ENCODE measurements around the gene GSTM5. TPM values are rescaled to one million over a fixed set of nuclear protein-coding genes. Genes with fewer than 3 reads are reported as not detected.
"Not testable (repeated sequence)": the region's sequence is repeated elsewhere in the genome, so short reads cannot be mapped to it uniquely, and the experiment has no call there.

The GSTM5 gene
- not detected in 2 replicates for total RNA-seq (2014; rRNA removed; shearing (Covaris generic))

- H3K4me3 ChIP-seq (ENCODE audit: insufficient read depth, low read depth, low read length); H3K27me3 ChIP-seq (ENCODE audit: control insufficient read depth, insufficient read depth, low read length); H3K36me3 ChIP-seq (replicated peaks; ENCODE audit: control insufficient read depth, insufficient read depth, low read length): not testable (repeated sequence)
- peak; percentile 36 for DNase-seq
Measured at GRCh38 chr1:109711593-109712320, at the start of gene GSTM5. GSTM5 (plus strand) TSS chr1:109712251; CDS start chr1:109712313, 62 bp downstream.

GRCh38 chr1:109664671-109665070, 47.4 kb upstream of the GSTM5 start:
- Histone ChIP-seq H3K36me3 (replicated peaks; ENCODE audit: control insufficient read depth, insufficient read depth, low read length) (no peaks in the 10 kb centered on the region), H3K4me3 (ENCODE audit: insufficient read depth, low read depth, low read length) (no peak overlapping the region), H3K27me3 (ENCODE audit: control insufficient read depth, insufficient read depth, low read length) (no peaks in the 10 kb centered on the region; the same call in 1 of the 2 replicates)
- DNase-seq, result no peak

- no peaks in the 10 kb centered on the region; the same call in 1 of the 2 replicates for H3K27me3 ChIP-seq (ENCODE audit: control insufficient read depth, insufficient read depth, low read length)
- H3K36me3 ChIP-seq (replicated peaks; ENCODE audit: control insufficient read depth, insufficient read depth, low read length), result no peaks in the 10 kb centered on the region
- peak within 1 kb of the TSS; percentile 38 for H3K4me3 ChIP-seq (ENCODE audit: insufficient read depth, low read depth, low read length)
- peak; percentile 97 for DNase-seq
Measured at GRCh38 chr1:109667452-109668122, 44.5 kb upstream of the GSTM5 start, which contains the start of gene GSTM2. GSTM2 (plus strand) TSS chr1:109668057; CDS start chr1:109668116, 59 bp downstream.

- Histone ChIP-seq H3K36me3 (replicated peaks; ENCODE audit: control insufficient read depth, insufficient read depth, low read length) (no peaks in the 10 kb centered on the region), H3K4me3 (ENCODE audit: insufficient read depth, low read depth, low read length) (peak overlapping the region; percentile 38), H3K27me3 (ENCODE audit: control insufficient read depth, insufficient read depth, low read length) (no peaks in the 10 kb centered on the region; the same call in 1 of the 2 replicates)
- DNase-seq, result no peak
Measured at GRCh38 chr1:109668123-109668775, 43.8 kb upstream of the GSTM5 start.

- peak; percentile 9 for DNase-seq
- Histone ChIP-seq H3K36me3 (replicated peaks; ENCODE audit: control insufficient read depth, insufficient read depth, low read length) (no peaks in the 10 kb centered on the region), H3K4me3 (ENCODE audit: insufficient read depth, low read depth, low read length) (no peak overlapping the region), H3K27me3 (ENCODE audit: control insufficient read depth, insufficient read depth, low read length) (no peaks in the 10 kb centered on the region; the same call in 1 of the 2 replicates)
Measured at GRCh38 chr1:109669246-109669948, 42.7 kb upstream of the GSTM5 start.

GRCh38 chr1:109669949-109670302, 42.1 kb upstream of the GSTM5 start:
- H3K36me3 ChIP-seq (replicated peaks; ENCODE audit: control insufficient read depth, insufficient read depth, low read length); H3K27me3 ChIP-seq (ENCODE audit: control insufficient read depth, insufficient read depth, low read length); H3K4me3 ChIP-seq (ENCODE audit: insufficient read depth, low read depth, low read length): not testable (repeated sequence)
- DNase-seq, result peak; percentile 48

- Histone ChIP-seq H3K4me3 (ENCODE audit: insufficient read depth, low read depth, low read length) (no peak overlapping the region), H3K27me3 (ENCODE audit: control insufficient read depth, insufficient read depth, low read length) (no peaks in the 10 kb centered on the region; the same call in 1 of the 2 replicates), H3K36me3 (replicated peaks; ENCODE audit: control insufficient read depth, insufficient read depth, low read length) (no peaks in the 10 kb centered on the region)
- peak; percentile 2 for DNase-seq
Measured at GRCh38 chr1:109671067-109671466, 41.0 kb upstream of the GSTM5 start.

GRCh38 chr1:109673861-109674260, 38.2 kb upstream of the GSTM5 start:
- H3K4me3 ChIP-seq (ENCODE audit: insufficient read depth, low read depth, low read length); H3K36me3 ChIP-seq (replicated peaks; ENCODE audit: control insufficient read depth, insufficient read depth, low read length): not testable (repeated sequence)
- peak; percentile 0 for DNase-seq

GRCh38 chr1:109676683-109677381, 35.2 kb upstream of the GSTM5 start:
- DNase-seq, result peak; percentile 0
- not testable (repeated sequence) for H3K36me3 ChIP-seq (replicated peaks; ENCODE audit: control insufficient read depth, insufficient read depth, low read length); H3K27me3 ChIP-seq (ENCODE audit: control insufficient read depth, insufficient read depth, low read length); H3K4me3 ChIP-seq (ENCODE audit: insufficient read depth, low read depth, low read length)

More at GRCh38 chr1:109673861-109674260, 38.2 kb upstream of the GSTM5 start:
- not testable (repeated sequence) for H3K27me3 ChIP-seq (ENCODE audit: control insufficient read depth, insufficient read depth, low read length)

GRCh38 chr1:109677459-109677858, 34.6 kb upstream of the GSTM5 start:
- H3K4me3 ChIP-seq (ENCODE audit: insufficient read depth, low read depth, low read length), result no peak overlapping the region

GRCh38 chr1:109678637-109679036, 33.4 kb upstream of the GSTM5 start:
- not testable (repeated sequence) for DNase-seq; H3K4me3 ChIP-seq (ENCODE audit: insufficient read depth, low read depth, low read length); H3K27me3 ChIP-seq (ENCODE audit: control insufficient read depth, insufficient read depth, low read length); H3K36me3 ChIP-seq (replicated peaks; ENCODE audit: control insufficient read depth, insufficient read depth, low read length)

More at GRCh38 chr1:109677459-109677858, 34.6 kb upstream of the GSTM5 start:
- DNase-seq, result peak; percentile 0
- no peaks in the 10 kb centered on the region for H3K36me3 ChIP-seq (replicated peaks; ENCODE audit: control insufficient read depth, insufficient read depth, low read length)
- no peaks in the 10 kb centered on the region for H3K27me3 ChIP-seq (ENCODE audit: control insufficient read depth, insufficient read depth, low read length)

GRCh38 chr1:109684777-109685176, 27.3 kb upstream of the GSTM5 start:
- not testable (repeated sequence) for H3K27me3 ChIP-seq (ENCODE audit: control insufficient read depth, insufficient read depth, low read length); H3K36me3 ChIP-seq (replicated peaks; ENCODE audit: control insufficient read depth, insufficient read depth, low read length); DNase-seq; H3K4me3 ChIP-seq (ENCODE audit: insufficient read depth, low read depth, low read length)

GRCh38 chr1:109685399-109685798, 26.7 kb upstream of the GSTM5 start:
- H3K27me3 ChIP-seq (ENCODE audit: control insufficient read depth, insufficient read depth, low read length); H3K4me3 ChIP-seq (ENCODE audit: insufficient read depth, low read depth, low read length); H3K36me3 ChIP-seq (replicated peaks; ENCODE audit: control insufficient read depth, insufficient read depth, low read length); DNase-seq: not testable (repeated sequence)

GRCh38 chr1:109685890-109686289, 26.2 kb upstream of the GSTM5 start:
- H3K27me3 ChIP-seq (ENCODE audit: control insufficient read depth, insufficient read depth, low read length); H3K36me3 ChIP-seq (replicated peaks; ENCODE audit: control insufficient read depth, insufficient read depth, low read length); DNase-seq: not testable (repeated sequence)

More at GRCh38 chr1:109685890-109686289, 26.2 kb upstream of the GSTM5 start:
- H3K4me3 ChIP-seq (ENCODE audit: insufficient read depth, low read depth, low read length), result not testable (repeated sequence)
